T-helper 17 cell (primary cell): ENCODE results near the gene PHC2. TPM values are rescaled to one million over a fixed set of nuclear protein-coding genes. Genes with fewer than 3 reads are reported as not detected.
A peak's percentile ranks its signal among the peaks of the same experiment; 100 is the strongest.

Source experiments
- ATAC-seq: fragments of 150-1000 bp; cut with Tn5 transposase; 2 replicates; pipeline ENCODE4 v1.10.0; 2021; ENCODE audit warnings: mild to moderate bottlenecking, moderate library complexity
- DNase-seq, 3 donors: peaks; one replicate each; pipeline versions ENCODE4 v3.0.0 to v3.0.0-alpha.2; 2020 to 2021
- H3K9me3 ChIP-seq: one replicate; pipeline ENCODE4 v1.7.0; 2013; ENCODE audit warnings: low read length, mild to moderate bottlenecking; ENCODE audit not compliant: control insufficient read depth, poor library complexity, severe bottlenecking
- H3K27ac Mint-ChIP-seq: one replicate; pipeline ENCODE4 v1.8.0; 2022; ENCODE audit warnings: mild to moderate bottlenecking, moderate library complexity, mixed read lengths
- H3K27me3 Mint-ChIP-seq: one replicate; pipeline ENCODE4 v1.8.0; 2022; ENCODE audit warnings: mixed read lengths
- H3K36me3 Mint-ChIP-seq: one replicate; pipeline ENCODE4 v1.8.0; 2022; ENCODE audit warnings: low read depth, mixed read lengths
- H3K4me1 Mint-ChIP-seq: one replicate; pipeline ENCODE4 v1.8.0; 2022; ENCODE audit warnings: mild to moderate bottlenecking, mixed read lengths
- H3K4me3 Mint-ChIP-seq: one replicate; pipeline ENCODE4 v1.8.0; 2022; ENCODE audit warnings: mild to moderate bottlenecking, moderate library complexity, mixed read lengths
- total RNA-seq, 4 donors: library from RNA in 2 of 4; stranded (reverse) in 2 of 4; gene quantifications; one replicate each; pipeline ENCODE4 v1.2.3 and lab custom pipeline; 2022 to 2026

Gene PHC2
- total RNA-seq, 2 donors from 2014 or later = 33.0 to 37.0 TPM

DNA sequence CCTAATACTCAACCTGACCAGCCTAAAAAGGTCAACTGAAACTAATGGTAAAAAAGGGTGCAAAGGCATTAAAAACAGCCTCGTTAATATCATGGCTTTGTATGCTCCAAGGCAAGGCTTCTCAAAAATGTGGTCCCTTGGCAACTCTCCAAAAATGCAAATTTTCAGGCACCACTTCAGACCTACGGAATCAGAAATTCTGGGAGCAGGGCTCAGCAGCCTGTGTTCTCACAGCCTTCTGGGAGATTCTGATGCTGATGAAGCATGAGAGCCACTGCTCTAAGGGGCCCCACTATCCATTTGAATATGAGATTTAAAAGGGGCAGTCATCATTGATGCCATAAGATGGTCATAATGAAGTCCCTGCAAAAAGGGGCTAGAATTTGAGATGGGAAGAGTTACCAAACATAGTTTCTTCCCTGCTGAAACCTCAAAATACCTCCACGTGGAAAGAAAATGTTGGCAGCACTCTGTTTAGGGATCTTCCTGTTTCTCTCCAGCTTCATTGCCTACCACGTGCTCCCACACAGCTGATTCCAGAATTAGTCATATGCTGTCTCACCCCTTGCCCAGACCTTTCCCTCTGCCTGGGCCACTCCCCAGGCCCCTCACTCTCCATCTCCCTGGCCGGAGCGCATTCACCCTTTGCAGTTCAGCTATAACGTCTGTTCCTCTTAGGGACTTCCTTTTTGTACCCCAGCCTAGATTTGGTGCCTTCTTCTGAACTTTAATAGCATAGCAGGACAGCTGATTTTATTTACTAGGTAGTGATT, 46.7 kb downstream of the PHC2 start:
- no peak for ATAC-seq
- peaks cover 23% of the 10 kb centered on the region for H3K4me1 Mint-ChIP-seq
- H3K27me3 Mint-ChIP-seq = peaks cover 46% of the 10 kb centered on the region
- H3K27ac Mint-ChIP-seq = no peak overlapping the region
- no peak for DNase-seq
- H3K36me3 Mint-ChIP-seq = peaks cover 10% of the 10 kb centered on the region
- no peaks in the 10 kb centered on the region for H3K9me3 ChIP-seq
- H3K4me3 Mint-ChIP-seq = no peak overlapping the region

DNA sequence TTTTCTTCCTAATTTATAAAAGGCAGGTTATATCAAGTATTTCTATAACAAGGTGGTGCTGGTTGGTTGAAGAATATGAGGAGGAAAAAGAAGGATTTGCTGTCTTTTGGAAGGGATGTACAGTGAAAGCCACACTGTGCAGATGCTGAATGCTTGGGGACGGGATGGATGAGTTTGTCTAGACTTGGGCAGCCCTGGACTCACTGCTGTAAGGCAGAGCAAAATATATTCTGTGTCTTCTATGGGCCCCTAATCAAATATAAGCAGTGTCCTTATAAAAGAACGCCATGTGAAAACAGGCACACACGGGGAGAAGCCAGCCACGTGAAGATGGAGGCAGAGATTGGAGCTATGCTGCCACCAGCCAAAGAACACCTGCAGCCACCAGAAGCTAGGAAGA, 47.4 kb downstream of the PHC2 start:
- H3K4me3 Mint-ChIP-seq = no peak overlapping the region
- no peak for ATAC-seq
- H3K4me1 Mint-ChIP-seq = peaks cover 23% of the 10 kb centered on the region
- peaks cover 46% of the 10 kb centered on the region for H3K27me3 Mint-ChIP-seq
- no peak overlapping the region for H3K27ac Mint-ChIP-seq
- no peak for DNase-seq
- H3K9me3 ChIP-seq = no peaks in the 10 kb centered on the region
- H3K36me3 Mint-ChIP-seq = peaks cover 10% of the 10 kb centered on the region

DNA sequence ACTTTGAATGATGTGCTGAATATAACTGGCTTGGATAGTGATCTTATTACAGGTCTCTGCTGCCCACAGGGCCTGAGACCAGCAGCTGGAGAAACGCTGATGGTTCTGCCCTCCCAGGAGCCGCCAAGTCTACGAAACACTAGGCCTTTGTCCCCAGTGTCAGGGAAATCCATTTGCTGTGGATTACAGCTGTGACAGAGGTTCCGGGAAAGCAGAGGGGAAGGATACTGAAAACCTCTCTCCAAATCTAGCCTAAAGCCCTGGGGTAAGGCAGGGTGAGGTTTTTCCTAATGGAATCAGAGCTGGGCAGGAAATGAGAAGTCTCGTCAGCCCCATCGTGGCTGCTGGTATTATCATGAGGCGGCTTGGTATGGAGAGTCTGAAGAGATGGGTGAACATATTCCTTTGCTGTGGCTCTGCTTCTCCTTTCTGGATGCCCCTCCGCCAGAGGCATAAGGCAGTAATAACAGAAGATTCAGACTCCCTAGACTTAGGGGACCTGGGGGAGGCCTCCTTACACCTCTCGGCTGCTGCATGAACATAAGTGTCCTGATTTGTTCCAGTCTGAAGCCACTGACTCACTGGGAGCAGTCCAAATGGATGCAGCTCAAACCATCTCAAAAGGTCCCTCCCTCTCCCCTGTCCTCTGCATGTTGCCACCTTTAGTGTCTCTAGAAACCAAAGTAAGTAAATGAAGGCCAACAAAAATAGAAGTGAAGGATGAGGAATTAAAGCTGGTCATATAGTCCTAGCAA, 48.1 kb downstream of the PHC2 start:
- H3K9me3 ChIP-seq = no peaks in the 10 kb centered on the region
- peaks cover 46% of the 10 kb centered on the region for H3K27me3 Mint-ChIP-seq
- ATAC-seq (no peak), DNase-seq (no peak)
- H3K4me3 Mint-ChIP-seq = no peak overlapping the region
- peaks cover 23% of the 10 kb centered on the region for H3K4me1 Mint-ChIP-seq
- H3K36me3 Mint-ChIP-seq = peaks cover 10% of the 10 kb centered on the region
- H3K27ac Mint-ChIP-seq = no peak overlapping the region

DNA sequence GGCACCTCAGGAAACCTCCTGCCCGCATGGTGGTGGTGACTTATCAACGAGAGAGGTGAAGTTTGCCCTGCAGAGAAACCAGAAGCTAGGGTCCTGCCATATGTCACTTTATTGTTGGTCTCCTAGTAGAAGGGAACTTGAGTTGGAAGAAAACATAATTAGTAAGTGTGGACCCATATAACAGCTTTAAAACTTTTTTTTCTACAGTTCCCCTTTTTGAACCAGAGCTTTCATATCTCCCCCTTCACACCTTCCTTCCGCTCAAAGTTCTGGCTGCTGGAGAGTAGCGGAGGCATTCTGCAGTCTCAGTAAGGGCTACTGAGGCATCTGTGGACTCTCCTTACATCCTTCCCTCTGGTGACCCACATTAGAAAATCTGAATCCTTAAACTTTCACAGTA, 48.9 kb downstream of the PHC2 start:
- ATAC-seq = no peak
- peaks cover 26% of the 10 kb centered on the region for H3K4me1 Mint-ChIP-seq
- peaks cover 46% of the 10 kb centered on the region for H3K27me3 Mint-ChIP-seq
- H3K36me3 Mint-ChIP-seq = peaks cover 10% of the 10 kb centered on the region
- no peaks in the 10 kb centered on the region for H3K9me3 ChIP-seq
- no peak overlapping the region for H3K4me3 Mint-ChIP-seq
- DNase-seq = no peak
- H3K27ac Mint-ChIP-seq = no peak overlapping the region

DNA sequence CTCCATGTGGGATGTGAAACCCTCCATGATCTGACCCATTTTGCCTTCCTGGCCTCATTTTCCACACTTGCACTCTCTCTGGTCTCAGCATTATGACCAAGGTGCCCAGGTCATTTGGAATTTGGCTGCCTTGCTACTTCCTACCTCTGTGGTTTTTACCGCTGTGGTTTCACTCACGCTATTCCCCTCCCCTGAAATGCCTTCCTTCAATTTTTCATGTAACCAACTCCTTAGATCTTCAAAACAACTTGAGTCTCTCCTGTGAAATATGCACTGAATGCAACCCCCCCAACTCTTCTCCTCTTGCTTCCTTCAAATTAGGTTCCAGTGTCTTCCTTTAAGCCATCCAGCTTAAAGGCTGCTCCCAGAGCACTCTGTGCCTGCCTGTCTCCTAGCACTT, 50.1 kb downstream of the PHC2 start:
- H3K4me1 Mint-ChIP-seq = peaks cover 30% of the 10 kb centered on the region
- no peak for ATAC-seq
- no peak overlapping the region for H3K4me3 Mint-ChIP-seq
- no peak overlapping the region for H3K27ac Mint-ChIP-seq
- H3K27me3 Mint-ChIP-seq = peaks cover 46% of the 10 kb centered on the region
- peaks cover 10% of the 10 kb centered on the region for H3K36me3 Mint-ChIP-seq
- H3K9me3 ChIP-seq = no peaks in the 10 kb centered on the region
- no peak for DNase-seq

DNA sequence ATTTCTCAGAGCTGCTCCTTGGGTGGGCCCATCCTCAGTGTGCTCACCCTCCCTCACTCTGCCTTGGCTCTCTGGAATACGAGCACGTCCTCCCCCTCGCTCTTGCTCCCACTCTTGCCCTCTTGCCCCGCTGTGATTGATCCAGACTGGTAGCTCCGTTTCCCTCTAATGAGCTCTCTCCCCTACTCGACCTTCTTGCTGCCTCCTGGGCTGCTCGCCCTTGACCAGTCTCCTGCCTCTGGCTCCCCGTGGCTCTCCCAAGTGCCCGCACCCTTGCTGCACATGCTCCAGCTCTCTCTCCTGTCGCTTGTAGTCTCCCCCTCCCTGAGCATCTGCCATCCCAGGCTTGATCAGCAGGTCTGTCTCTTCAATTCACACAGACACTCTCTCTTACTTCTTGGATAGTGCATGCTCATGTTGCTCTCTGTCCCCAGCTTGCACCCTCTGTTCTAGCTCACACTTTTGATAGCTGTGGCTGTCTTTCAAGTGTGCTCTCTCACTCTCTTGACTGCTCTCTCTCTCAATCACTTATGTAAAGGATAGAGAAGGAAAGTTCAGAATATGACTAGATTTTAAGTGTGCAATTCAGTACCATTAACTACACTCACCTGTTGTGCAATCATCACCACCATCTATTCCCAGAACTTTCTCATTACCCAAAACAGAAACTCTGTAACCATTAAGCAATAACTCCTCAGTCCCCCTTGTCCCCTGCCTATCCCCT, 51.1 kb downstream of the PHC2 start:
- Mint-ChIP-seq H3K4me1 (peaks cover 30% of the 10 kb centered on the region), H3K4me3 (no peak overlapping the region), H3K27me3 (peaks cover 41% of the 10 kb centered on the region), H3K36me3 (peaks cover 10% of the 10 kb centered on the region), H3K27ac (no peak overlapping the region)
- no peaks in the 10 kb centered on the region for H3K9me3 ChIP-seq
- no peak for ATAC-seq
- DNase-seq = no peak

DNA sequence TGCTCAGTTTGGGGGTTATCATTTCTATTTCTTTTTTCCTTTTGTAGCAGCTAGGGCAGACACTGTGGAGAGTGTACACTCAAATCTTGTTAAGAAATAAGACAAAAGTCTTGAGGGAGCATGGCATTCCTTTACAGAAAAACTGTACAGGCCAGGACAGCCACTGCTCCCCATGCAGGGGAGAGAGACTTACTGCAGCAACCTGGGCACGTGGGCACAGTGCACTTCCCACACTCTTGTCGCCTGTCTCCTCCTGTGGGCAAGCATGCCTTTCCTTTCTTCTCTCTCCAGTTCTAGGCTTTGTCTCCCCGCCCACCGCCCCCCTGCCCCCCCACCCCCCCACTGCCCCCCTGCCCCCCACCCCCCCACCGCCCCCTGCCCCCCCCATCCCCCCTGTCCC, 51.9 kb downstream of the PHC2 start:
- Mint-ChIP-seq H3K36me3 (peaks cover 7% of the 10 kb centered on the region), H3K27ac (peak overlapping the region; percentile 3), H3K4me3 (no peak overlapping the region), H3K27me3 (peaks cover 34% of the 10 kb centered on the region), H3K4me1 (peaks cover 30% of the 10 kb centered on the region)
- DNase-seq (no peak), ATAC-seq (no peak)
- H3K9me3 ChIP-seq = no peaks in the 10 kb centered on the region

DNA sequence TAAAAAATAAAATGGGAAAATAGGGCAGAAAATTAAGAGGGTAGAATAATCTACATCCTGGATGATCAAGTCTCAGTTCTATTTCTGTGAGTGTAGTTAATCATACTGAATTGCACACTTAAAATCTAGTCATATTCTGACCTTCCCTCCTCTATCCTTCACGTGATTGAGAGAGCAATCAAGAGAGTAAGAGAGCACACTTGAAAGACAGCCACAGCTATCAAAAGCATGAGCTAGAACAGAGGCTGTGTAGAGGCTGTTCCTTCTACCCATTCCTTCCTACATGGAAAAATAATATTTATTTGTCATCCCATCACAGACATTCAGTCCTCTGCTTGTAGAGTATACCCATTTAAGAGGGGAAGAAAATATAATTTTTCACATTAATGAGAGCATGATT, 52.4 kb downstream of the PHC2 start:
- H3K9me3 ChIP-seq = no peaks in the 10 kb centered on the region
- Mint-ChIP-seq H3K27ac (peak overlapping the region; percentile 3), H3K36me3 (peaks cover 7% of the 10 kb centered on the region), H3K4me3 (no peak overlapping the region), H3K4me1 (peaks cover 31% of the 10 kb centered on the region), H3K27me3 (peaks cover 32% of the 10 kb centered on the region)
- ATAC-seq (no peak), DNase-seq (no peak)

DNA sequence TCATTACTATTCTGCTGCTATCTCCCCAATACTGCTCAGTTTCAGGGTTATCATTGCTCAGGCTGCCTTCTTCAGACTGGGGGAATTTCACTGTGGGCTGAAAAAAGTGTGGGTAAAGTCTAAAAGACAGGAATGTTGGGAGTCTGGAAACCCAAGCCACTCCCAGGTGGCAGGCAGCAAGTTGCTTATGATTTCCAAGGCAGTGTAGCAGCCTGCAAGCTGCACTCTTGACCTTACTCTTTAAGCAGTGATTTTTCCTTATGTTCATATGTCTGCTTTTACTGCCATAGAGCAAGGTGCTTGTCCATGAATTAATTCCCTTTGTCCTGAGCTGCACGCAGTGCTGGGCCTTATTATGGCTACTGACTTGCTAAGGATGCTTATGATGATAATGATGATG, 53.1 kb downstream of the PHC2 start:
- H3K36me3 Mint-ChIP-seq = peaks cover 7% of the 10 kb centered on the region
- H3K27ac Mint-ChIP-seq = no peak overlapping the region
- no peak for DNase-seq
- H3K27me3 Mint-ChIP-seq = peaks cover 24% of the 10 kb centered on the region
- no peak overlapping the region for H3K4me3 Mint-ChIP-seq
- peaks cover 34% of the 10 kb centered on the region for H3K4me1 Mint-ChIP-seq
- H3K9me3 ChIP-seq = no peaks in the 10 kb centered on the region
- ATAC-seq = no peak

DNA sequence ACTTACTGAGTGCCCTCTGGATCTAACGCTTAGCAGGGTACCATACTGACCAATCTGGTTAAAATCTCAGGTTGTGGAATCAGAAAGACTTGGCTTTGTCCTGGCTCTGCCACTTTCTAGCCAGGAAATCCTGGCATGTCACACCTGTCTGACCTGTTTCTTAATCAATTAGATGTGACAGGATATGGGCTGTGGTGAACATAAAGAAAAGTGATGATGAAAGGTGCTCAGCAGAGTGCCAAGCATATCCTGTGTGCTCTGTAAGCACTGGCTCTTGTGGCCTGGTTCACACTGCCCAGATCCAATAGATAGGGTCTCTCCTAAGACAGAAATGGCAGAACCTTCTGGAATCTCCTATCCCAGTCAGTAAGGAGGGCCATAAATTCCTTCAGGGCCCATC, 53.9 kb downstream of the PHC2 start:
- peaks cover 29% of the 10 kb centered on the region for H3K4me1 Mint-ChIP-seq
- peaks cover 22% of the 10 kb centered on the region for H3K27me3 Mint-ChIP-seq
- no peak overlapping the region for H3K27ac Mint-ChIP-seq
- H3K4me3 Mint-ChIP-seq = no peak overlapping the region
- peaks cover 6% of the 10 kb centered on the region for H3K36me3 Mint-ChIP-seq
- DNase-seq (no peak), ATAC-seq (peak; percentile 61)
- no peaks in the 10 kb centered on the region for H3K9me3 ChIP-seq

DNA sequence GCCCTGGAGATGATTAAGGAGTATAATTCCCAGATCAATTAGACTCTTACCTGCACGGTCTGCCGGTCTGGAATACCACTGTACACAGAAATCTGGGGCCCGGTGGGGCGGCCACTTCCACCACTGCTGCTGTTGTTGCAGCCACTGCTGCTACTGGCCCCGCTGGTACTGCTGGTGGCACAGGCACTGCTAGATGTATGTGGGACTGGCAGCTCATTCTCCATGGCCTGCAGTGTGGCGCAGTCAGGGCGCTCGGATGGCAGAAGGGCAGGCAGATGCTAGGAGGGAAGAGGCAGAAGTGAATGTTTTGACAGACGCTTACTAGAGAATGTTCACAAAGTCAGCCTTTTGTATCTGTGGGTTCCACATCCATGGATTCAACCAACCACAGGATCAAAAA, 55.6 kb downstream of the PHC2 start:
- Mint-ChIP-seq H3K4me3 (no peak overlapping the region), H3K27ac (no peak overlapping the region), H3K4me1 (peaks cover 20% of the 10 kb centered on the region), H3K36me3 (peaks cover 6% of the 10 kb centered on the region), H3K27me3 (peaks cover 13% of the 10 kb centered on the region)
- ATAC-seq (no peak), DNase-seq (no peak)
- no peaks in the 10 kb centered on the region for H3K9me3 ChIP-seq

DNA sequence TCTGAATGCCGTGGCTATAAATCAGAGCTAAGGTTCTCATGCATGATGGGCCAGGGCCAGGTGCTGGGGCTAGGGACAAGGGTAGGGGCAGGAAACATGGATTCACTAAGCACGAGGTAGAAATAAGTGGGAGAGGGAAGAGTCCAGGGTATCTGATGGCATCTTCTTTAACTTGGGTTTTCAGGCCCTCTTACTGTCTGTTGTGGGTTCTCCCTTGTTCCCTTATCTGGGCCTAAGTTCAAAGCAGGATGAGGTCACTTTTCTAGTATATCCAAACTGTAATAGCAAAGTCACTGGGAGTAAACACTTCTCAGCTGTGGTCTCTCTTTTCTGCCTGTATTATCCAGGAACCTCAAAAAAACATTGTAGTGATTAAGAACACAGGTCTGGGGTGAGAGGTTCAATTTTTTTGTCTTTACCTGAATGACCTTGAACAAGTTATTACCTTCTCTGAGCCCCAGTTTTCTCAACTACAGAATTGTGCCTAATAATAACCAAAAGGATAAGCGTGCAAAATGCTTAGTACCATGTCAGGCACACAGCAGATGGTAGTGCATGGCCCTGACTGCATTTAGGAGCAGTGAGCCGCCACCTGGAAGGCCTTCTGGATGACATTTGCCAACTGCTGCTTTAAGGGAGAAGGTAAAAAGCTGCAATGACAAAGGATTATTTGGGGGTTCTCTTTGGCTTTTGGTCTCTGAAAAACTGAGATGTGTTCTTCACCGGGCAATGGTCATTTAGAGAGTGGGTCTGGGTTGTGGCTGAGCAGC, 56.4 kb downstream of the PHC2 start:
- H3K4me3 Mint-ChIP-seq = no peak overlapping the region

DNA sequence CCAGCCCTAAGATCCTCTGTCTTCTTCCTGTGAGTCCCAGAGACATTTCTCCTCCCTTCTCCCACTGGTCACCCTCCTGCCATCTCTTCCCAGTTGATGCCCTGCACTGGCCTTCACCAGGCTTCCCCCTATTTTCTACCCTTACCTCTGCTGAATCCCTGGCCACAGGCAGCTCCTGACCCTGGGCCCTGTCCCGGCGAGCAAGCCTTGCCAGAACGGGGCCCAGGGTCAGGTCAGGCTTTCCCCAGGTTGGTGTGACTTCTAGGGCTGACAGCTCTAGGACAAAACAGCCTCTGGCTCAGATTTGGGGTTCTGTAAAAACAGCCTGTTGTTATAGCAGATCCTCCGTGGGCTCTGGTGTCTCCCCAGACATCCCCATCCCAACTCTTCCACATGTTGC, 57.3 kb downstream of the PHC2 start:
- Mint-ChIP-seq H3K27me3 (peaks cover 5% of the 10 kb centered on the region), H3K27ac (no peak overlapping the region), H3K4me1 (peaks cover 10% of the 10 kb centered on the region), H3K4me3 (no peak overlapping the region), H3K36me3 (no peaks in the 10 kb centered on the region)
- H3K9me3 ChIP-seq = no peaks in the 10 kb centered on the region
- no peak for ATAC-seq
- DNase-seq = no peak

More for the DNA sequence above, 56.4 kb downstream of the PHC2 start:
- ATAC-seq (no peak), DNase-seq (no peak)
- no peaks in the 10 kb centered on the region for H3K36me3 Mint-ChIP-seq
- H3K27me3 Mint-ChIP-seq = peaks cover 5% of the 10 kb centered on the region
- peaks cover 12% of the 10 kb centered on the region for H3K4me1 Mint-ChIP-seq
- H3K9me3 ChIP-seq = no peaks in the 10 kb centered on the region
- H3K27ac Mint-ChIP-seq = no peak overlapping the region
